Panc1 (cell line): ENCODE results near the gene SEMA3D. TPM values are rescaled to one million over a fixed set of nuclear protein-coding genes. Genes with fewer than 3 reads are reported as not detected.

Experiments used
- ATAC-seq: fragments of 200-7000 bp; cut with Tn5 transposase; 2 replicates; pipeline ENCODE4 v1.9.1; 2020; ENCODE audit warnings: mild to moderate bottlenecking, moderate library complexity
- BruUV-seq: library from RNA; stranded (reverse); fragments of 400-500 nt; replicated peaks from 2 replicates; lab custom pipeline; 2021; lab: Mats Ljungman, UMichigan
- CTCF ChIA-PET: fragments of 300-600 bp; sonication (Branson Sonifier 250); formaldehyde crosslinking; loops from one replicate; lab custom pipeline; 2022; ENCODE audit warnings: antibody characterized with exemption; lab: Charles Lee
- POLR2A ChIA-PET: fragments of 300-600 bp; sonication (Branson Sonifier 250); formaldehyde crosslinking; loops from one replicate; lab custom pipeline; 2022; ENCODE audit warnings: antibody characterized with exemption; lab: Charles Lee
- DNase-seq: peaks from one replicate; pipeline ENCODE4 v3.0.0-alpha.2; 2010; ENCODE audit warnings: low read depth, low spot score
- H3K27ac ChIP-seq: 2 replicates; pipeline ENCODE4 v1.5.1; 2011; ENCODE audit warnings: mild to moderate bottlenecking, low read length, inconsistent platforms
- H3K27me3 ChIP-seq: fragments of 200-500 bp; sonication (Bioruptor generic); 2 replicates; pipeline ENCODE4 v1.6.0; 2014; ENCODE audit warnings: low read length, inconsistent platforms; ENCODE audit not compliant: control insufficient read depth, insufficient read depth
- H3K36me3 ChIP-seq: fragments of 200-500 bp; sonication (Bioruptor generic); 2 replicates; pipeline ENCODE4 v1.5.1; 2014; ENCODE audit warnings: inconsistent platforms, mild to moderate bottlenecking, low read length, moderate library complexity; ENCODE audit not compliant: control insufficient read depth, insufficient read depth
- H3K4me1 ChIP-seq: 2 replicates; pipeline ENCODE4 v1.5.1; 2011; ENCODE audit warnings: inconsistent platforms, mild to moderate bottlenecking, low read length, moderate library complexity; ENCODE audit not compliant: control insufficient read depth, insufficient read depth
- H3K4me3 ChIP-seq, 2 experiments: 2 replicates each; pipeline ENCODE4 v1.5.1; 2011 to 2012; ENCODE audit warnings: low read depth in 2 of 2, low read length in 2 of 2, mild to moderate bottlenecking in 2 of 2, inconsistent platforms in 1 of 2, moderate library complexity in 1 of 2
- H3K9me3 ChIP-seq: fragments of 200-500 bp; sonication (Bioruptor generic); 2 replicates; pipeline ENCODE4 v1.5.1; 2014; ENCODE audit warnings: low read depth, mild to moderate bottlenecking, inconsistent platforms, low read length, moderate library complexity; ENCODE audit not compliant: control insufficient read depth, insufficient read depth
- POLR2AphosphoS5 ChIP-seq: IDR thresholded peaks from 2 replicates; pipeline ENCODE4 v1.6.1; 2012; ENCODE audit warnings: mild to moderate bottlenecking, low read depth, low read length, moderate library complexity
- SIN3A ChIP-seq: IDR thresholded peaks from 2 replicates; pipeline ENCODE4 v1.6.1; 2012; ENCODE audit warnings: low read depth, mild to moderate bottlenecking, low read length, moderate library complexity, borderline replicate concordance; ENCODE audit not compliant: insufficient read depth
- TCF7L2 ChIP-seq: IDR thresholded peaks from 2 replicates; pipeline ENCODE4 v1.6.1; 2011; ENCODE audit warnings: mild to moderate bottlenecking, low read depth, low read length, inconsistent platforms
- in situ Hi-C: cut with HindIII; loops from 2 replicates; pipeline ENCODE4 v1.10.0; 2016; ENCODE audit warnings: low sequenced_read_pairs, low pct_unique_long_range_greater_than_20kb
- intact Hi-C: fragments of 100-400 bp; cut with micrococcal nuclease; formaldehyde crosslinking; loops from one replicate; pipeline ENCODE4 v1.10.0; 2022; ENCODE audit not compliant: unreplicated experiment
- total RNA-seq: library from RNA; stranded (reverse); gene quantifications from one replicate; pipeline ENCODE4 v1.2.1, GENCODE V29; 2021; ENCODE audit not compliant: unreplicated experiment
- TF ChIP-seq, protein P1 (sequence below), 2 experiments: IDR thresholded peaks; 2 replicates each; pipeline ENCODE4 v1.6.1; 2011 to 2012; ENCODE audit warnings: low read depth in 2 of 2, control low read depth in 1 of 2, low read length in 1 of 2, mild to moderate bottlenecking in 1 of 2, moderate library complexity in 1 of 2; ENCODE audit not compliant: insufficient read depth in 1 of 2
- TF ChIP-seq, protein P2 (sequence below): fragments of 450-650 bp; IDR thresholded peaks from 2 replicates; pipeline ENCODE4 v1.5.1; 2017; ENCODE audit warnings: mild to moderate bottlenecking

The SEMA3D gene
- total RNA-seq, 1 experiment from 2014 or later = 11.5 TPM

DNA sequence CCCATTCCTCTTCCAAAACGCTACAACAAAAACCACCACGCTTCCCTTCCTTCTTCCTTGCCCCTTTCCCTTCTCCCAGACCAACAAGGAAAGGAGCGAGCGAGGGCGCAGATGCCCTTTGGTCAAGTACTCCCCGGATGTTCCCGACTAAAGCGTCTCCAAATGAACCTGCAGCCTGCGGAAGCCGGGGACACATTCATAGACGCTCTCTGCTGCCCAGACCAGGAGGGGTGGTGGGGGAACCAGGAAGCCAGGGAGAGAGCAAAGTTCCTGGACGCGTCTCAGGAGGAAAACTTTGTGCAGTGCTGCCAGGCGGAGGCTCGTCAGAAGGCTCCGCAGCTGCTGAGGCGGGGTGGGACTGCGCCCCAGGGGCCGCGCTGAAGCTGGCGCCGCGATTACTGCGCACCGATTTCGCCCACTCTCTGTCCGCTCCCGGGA lies 754 bp downstream of the SEMA3D start:
- CTCF ChIA-PET = interaction anchor here (0.7 kb wide), 1 partner anchor 152 kb away, joined by 3 read pairs; no protein-coding TSS in a partner anchor
- in situ Hi-C loops = no loop called here
- Histone ChIP-seq H3K4me3 (peak overlapping the region; percentile 65 to 67), H3K27me3 (peaks cover 6% of the 10 kb centered on the region), H3K27ac (peak overlapping the region; percentile 72), H3K36me3 (no peaks in the 10 kb centered on the region; the same call in 1 of the 2 replicates), H3K9me3 (no peaks in the 10 kb centered on the region), H3K4me1 (peaks cover 9% of the 10 kb centered on the region)
- TF ChIP-seq TCF7L2 = no peak
- TF ChIP-seq POLR2AphosphoS5 = no peak
- TF ChIP-seq, protein P1, sequence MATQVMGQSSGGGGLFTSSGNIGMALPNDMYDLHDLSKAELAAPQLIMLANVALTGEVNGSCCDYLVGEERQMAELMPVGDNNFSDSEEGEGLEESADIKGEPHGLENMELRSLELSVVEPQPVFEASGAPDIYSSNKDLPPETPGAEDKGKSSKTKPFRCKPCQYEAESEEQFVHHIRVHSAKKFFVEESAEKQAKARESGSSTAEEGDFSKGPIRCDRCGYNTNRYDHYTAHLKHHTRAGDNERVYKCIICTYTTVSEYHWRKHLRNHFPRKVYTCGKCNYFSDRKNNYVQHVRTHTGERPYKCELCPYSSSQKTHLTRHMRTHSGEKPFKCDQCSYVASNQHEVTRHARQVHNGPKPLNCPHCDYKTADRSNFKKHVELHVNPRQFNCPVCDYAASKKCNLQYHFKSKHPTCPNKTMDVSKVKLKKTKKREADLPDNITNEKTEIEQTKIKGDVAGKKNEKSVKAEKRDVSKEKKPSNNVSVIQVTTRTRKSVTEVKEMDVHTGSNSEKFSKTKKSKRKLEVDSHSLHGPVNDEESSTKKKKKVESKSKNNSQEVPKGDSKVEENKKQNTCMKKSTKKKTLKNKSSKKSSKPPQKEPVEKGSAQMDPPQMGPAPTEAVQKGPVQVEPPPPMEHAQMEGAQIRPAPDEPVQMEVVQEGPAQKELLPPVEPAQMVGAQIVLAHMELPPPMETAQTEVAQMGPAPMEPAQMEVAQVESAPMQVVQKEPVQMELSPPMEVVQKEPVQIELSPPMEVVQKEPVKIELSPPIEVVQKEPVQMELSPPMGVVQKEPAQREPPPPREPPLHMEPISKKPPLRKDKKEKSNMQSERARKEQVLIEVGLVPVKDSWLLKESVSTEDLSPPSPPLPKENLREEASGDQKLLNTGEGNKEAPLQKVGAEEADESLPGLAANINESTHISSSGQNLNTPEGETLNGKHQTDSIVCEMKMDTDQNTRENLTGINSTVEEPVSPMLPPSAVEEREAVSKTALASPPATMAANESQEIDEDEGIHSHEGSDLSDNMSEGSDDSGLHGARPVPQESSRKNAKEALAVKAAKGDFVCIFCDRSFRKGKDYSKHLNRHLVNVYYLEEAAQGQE (IDR thresholded peaks at IDR 0.05; ENCODE audit: insufficient read depth in 1 of 2, low read depth in 2 of 2, low read length in 1 of 2) = no peak
- TF ChIP-seq SIN3A = no peak
- TF ChIP-seq, protein P2, sequence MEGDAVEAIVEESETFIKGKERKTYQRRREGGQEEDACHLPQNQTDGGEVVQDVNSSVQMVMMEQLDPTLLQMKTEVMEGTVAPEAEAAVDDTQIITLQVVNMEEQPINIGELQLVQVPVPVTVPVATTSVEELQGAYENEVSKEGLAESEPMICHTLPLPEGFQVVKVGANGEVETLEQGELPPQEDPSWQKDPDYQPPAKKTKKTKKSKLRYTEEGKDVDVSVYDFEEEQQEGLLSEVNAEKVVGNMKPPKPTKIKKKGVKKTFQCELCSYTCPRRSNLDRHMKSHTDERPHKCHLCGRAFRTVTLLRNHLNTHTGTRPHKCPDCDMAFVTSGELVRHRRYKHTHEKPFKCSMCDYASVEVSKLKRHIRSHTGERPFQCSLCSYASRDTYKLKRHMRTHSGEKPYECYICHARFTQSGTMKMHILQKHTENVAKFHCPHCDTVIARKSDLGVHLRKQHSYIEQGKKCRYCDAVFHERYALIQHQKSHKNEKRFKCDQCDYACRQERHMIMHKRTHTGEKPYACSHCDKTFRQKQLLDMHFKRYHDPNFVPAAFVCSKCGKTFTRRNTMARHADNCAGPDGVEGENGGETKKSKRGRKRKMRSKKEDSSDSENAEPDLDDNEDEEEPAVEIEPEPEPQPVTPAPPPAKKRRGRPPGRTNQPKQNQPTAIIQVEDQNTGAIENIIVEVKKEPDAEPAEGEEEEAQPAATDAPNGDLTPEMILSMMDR = no peak
- ATAC-seq (peak; percentile 76), DNase-seq (no peak)
- POLR2A ChIA-PET = no interaction called here
- BruUV-seq = no TSS peak
- intact Hi-C loops = loop anchor here (5.0 to 10.0 kb wide), 3 partner anchors 144 to 569 kb away; no protein-coding TSS in a partner anchor

DNA sequence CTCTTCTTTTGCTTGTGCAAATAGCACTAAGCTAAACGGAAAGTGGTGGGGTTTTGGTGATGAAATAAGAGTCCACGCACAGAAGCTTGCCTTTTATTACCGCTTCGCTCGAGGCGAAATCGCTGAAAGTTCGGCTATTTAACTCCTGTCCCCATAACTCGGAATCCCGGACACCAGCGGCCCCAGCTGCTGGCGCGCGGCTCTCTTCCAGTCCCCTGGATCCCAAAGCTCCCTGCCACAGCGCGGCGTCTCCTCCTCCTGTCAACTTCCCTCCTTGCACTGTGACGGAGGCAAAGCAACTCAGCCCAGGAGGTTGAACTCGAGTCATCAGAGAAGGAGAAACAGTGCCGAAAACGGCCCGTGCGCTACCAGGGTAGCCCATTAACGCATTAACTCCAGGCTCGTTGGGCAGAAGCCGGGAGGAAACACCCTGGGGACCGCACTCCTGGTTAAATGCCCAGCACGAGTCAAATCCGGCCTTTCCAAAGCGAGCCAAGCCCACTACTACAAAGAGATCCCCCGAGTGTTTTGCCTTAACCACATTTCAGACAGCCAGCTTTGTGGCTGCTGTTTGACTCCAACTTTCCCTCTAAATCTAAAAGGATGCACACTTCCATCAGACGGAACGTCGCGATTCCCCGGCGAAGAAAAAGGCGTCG lies 1.3 kb downstream of the SEMA3D start:
- no peaks in the 10 kb centered on the region for H3K9me3 ChIP-seq
- no TSS peak for BruUV-seq
- DNase-seq (no peak), ATAC-seq (peak; percentile 65)
- POLR2A ChIA-PET = interaction anchor here (0.7 kb wide), 1 partner anchor 1445 kb away, joined by 12 read pairs; no protein-coding TSS in a partner anchor
- H3K27me3 ChIP-seq = peaks cover 6% of the 10 kb centered on the region
- CTCF ChIA-PET = no interaction called here
- peaks cover 9% of the 10 kb centered on the region for H3K4me1 ChIP-seq
- in situ Hi-C loops (no loop called here), intact Hi-C loops (loop anchor here (5.0 to 10.0 kb wide), 3 partner anchors 143 to 569 kb away; no protein-coding TSS in a partner anchor)
- TF ChIP-seq TCF7L2 = 0 out of 2 replicates have a peak, but pooled peaks have one; percentile 1
- TF ChIP-seq SIN3A = no peak
- H3K36me3 ChIP-seq = no peaks in the 10 kb centered on the region; the same call in 1 of the 2 replicates
- peak overlapping the region; percentile 65 to 67 for H3K4me3 ChIP-seq
- H3K27ac ChIP-seq = peak overlapping the region; percentile 72
